Keratinocyte (primary cell): ENCODE measurements around the gene NEU4. TPM values are rescaled to one million over a fixed set of nuclear protein-coding genes. Genes with fewer than 3 reads are reported as not detected.

Experiments used
- DNase-seq: peaks from one replicate; pipeline ENCODE4 v3.0.0-alpha.2; 2011; ENCODE audit warnings: low read depth, missing footprints, low spot score
- FAIRE-seq: peaks from 2 replicates; lab custom pipeline; 2011; peaks lifted over from hg19 to GRCh38; lab: Jason Lieb, UNC
- H2AFZ ChIP-seq: 2 replicates; pipeline ENCODE4 v1.6.0; 2012; ENCODE audit warnings: low read length, control low read depth, inconsistent platforms; ENCODE audit not compliant: control insufficient read depth
- H3K27ac ChIP-seq: 2 replicates; pipeline ENCODE4 v1.5.1; 2011; ENCODE audit warnings: low read length; ENCODE audit not compliant: control insufficient read depth, insufficient read depth
- H3K27me3 ChIP-seq: 3 replicates; pipeline ENCODE4 v1.6.0; 2011; ENCODE audit warnings: low read length; ENCODE audit not compliant: control insufficient read depth, insufficient read depth; ENCODE audit errors: extremely low read depth
- H3K36me3 ChIP-seq, 2 experiments: 2 replicates in 1 of 2; 3 replicates in 1 of 2; pipeline ENCODE4 v1.5.1; 2011; ENCODE audit warnings: low read length in 2 of 2, mild to moderate bottlenecking in 1 of 2; ENCODE audit not compliant: control insufficient read depth in 2 of 2, insufficient read depth in 2 of 2; ENCODE audit errors: extremely low read depth in 1 of 2
- H3K4me1 ChIP-seq: 3 replicates; pipeline ENCODE4 v1.5.1; 2011; ENCODE audit warnings: low read length; ENCODE audit not compliant: control insufficient read depth, insufficient read depth; ENCODE audit errors: extremely low read depth
- H3K4me2 ChIP-seq: 3 replicates; pipeline ENCODE4 v1.6.0; 2011; ENCODE audit warnings: low read depth, low read length; ENCODE audit not compliant: control insufficient read depth, insufficient read depth; ENCODE audit errors: extremely low read depth
- H3K4me3 ChIP-seq, 3 experiments: fragments of 200-600 bp in 1 of 3; sonication (generic) in 1 of 3; 2 replicates in 2 of 3; 3 replicates in 1 of 3; pipeline ENCODE4 v1.5.1; 2011 to 2016; ENCODE audit warnings: low read length in 3 of 3, mild to moderate bottlenecking in 3 of 3, control low read depth in 2 of 3, inconsistent platforms in 1 of 3, low read depth in 1 of 3, mixed read lengths in 1 of 3, mixed run types in 1 of 3, moderate library complexity in 1 of 3; ENCODE audit not compliant: control insufficient read depth in 2 of 3, insufficient read depth in 2 of 3; ENCODE audit errors: extremely low read depth in 1 of 3
- H3K79me2 ChIP-seq: 2 replicates; pipeline ENCODE4 v1.6.0; 2012; ENCODE audit warnings: low read length; ENCODE audit not compliant: control insufficient read depth, insufficient read depth
- H3K9ac ChIP-seq: 3 replicates; pipeline ENCODE4 v1.6.0; 2011; ENCODE audit warnings: low read length; ENCODE audit not compliant: control insufficient read depth, insufficient read depth; ENCODE audit errors: extremely low read depth
- H3K9me1 ChIP-seq: 3 replicates; pipeline ENCODE4 v1.6.0; 2011; ENCODE audit warnings: low read length; ENCODE audit not compliant: control insufficient read depth, insufficient read depth; ENCODE audit errors: extremely low read depth
- H3K9me3 ChIP-seq: 2 replicates; pipeline ENCODE4 v1.5.1; 2012; ENCODE audit warnings: low read depth, low read length; ENCODE audit not compliant: control insufficient read depth
- H4K20me1 ChIP-seq: 3 replicates; pipeline ENCODE4 v1.6.0; 2011; ENCODE audit warnings: low read length; ENCODE audit not compliant: control insufficient read depth, insufficient read depth; ENCODE audit errors: extremely low read depth
- EZH2 ChIP-seq: IDR thresholded peaks from one replicate; pipeline ENCODE4 v1.6.1; 2012; ENCODE audit warnings: inconsistent platforms, mild to moderate bottlenecking, low read length, moderate library complexity
- dilution Hi-C: fragments of 300-500 bp; cut with MboI; formaldehyde crosslinking; loops from one replicate; pipeline ENCODE4 v1.7.0; 2020; ENCODE audit warnings: low sequenced_read_pairs; ENCODE audit not compliant: extremely low pct_ligation_motif_present
- polyA plus RNA-seq, 5 experiments: library from polyadenylated mRNA; depleted of rRNA in 3 of 5; stranded (reverse) in 3 of 5; stranded (forward) in 1 of 5; unstranded in 1 of 5; fragments of >200 nt; gene quantifications; 1 replicate in 1 of 5; 2 replicates in 3 of 5; 3 replicates in 1 of 5; pipeline versions ENCODE4 v1.2.1 to v1.2.3, GENCODE V29; 2011 to 2012; ENCODE audit warnings: missing spikeins in 2 of 5, low read depth in 1 of 5, low replicate concordance in 1 of 5
- TF ChIP-seq, protein P1 (sequence below), 3 experiments: IDR thresholded peaks in 1 of 3; conservative IDR thresholded peaks in 1 of 3; optimal IDR thresholded peaks in 1 of 3; 2 replicates in 2 of 3; 3 replicates in 1 of 3; pipeline versions ENCODE3 to v1.5.1; 2011; ENCODE audit warnings: low read length in 3 of 3, mild to moderate bottlenecking in 3 of 3, moderate library complexity in 2 of 3, control low read depth in 1 of 3, inconsistent platforms in 1 of 3; ENCODE audit not compliant: insufficient read depth in 2 of 3; ENCODE audit errors: extremely low read depth in 1 of 3

Gene NEU4
- polyA plus RNA-seq, 1 donor (not counting 4 experiments of a cell fraction or from before 2014, with no cell fraction given): not detected

DNA sequence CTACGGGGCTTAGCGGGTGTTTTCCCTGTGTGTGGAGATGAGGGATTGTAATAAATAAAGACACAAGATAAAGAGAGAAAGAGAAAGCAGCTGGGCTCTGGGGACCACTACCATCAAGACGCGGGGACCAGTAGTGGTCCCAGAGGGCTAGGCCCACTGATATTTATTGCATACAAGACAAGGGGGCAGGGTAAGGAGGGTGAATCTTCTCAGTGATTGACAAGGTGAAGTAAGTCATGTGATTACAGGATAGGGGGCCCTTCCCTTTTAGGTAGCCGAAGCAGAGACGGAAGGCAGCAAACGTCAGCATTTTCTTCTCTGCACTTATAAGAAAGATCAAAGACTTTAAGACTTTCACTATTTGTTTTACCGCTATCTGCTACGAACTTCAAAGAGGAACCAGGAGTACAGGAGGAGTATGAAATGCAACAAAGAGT, 36.9 kb upstream of the NEU4 start:
- no peaks in the 10 kb centered on the region for H3K9me3 ChIP-seq
- dilution Hi-C loops: no loop called here
- H3K4me1 ChIP-seq: peaks cover 8% of the 10 kb centered on the region
- no peak overlapping the region for H3K9ac ChIP-seq
- H3K36me3 ChIP-seq: no peaks in the 10 kb centered on the region
- no peaks in the 10 kb centered on the region for H4K20me1 ChIP-seq
- DNase-seq (no peak), FAIRE-seq (no peak)
- no peaks in the 10 kb centered on the region for H3K79me2 ChIP-seq
- no peak for TF ChIP-seq EZH2
- TF ChIP-seq, protein P1, sequence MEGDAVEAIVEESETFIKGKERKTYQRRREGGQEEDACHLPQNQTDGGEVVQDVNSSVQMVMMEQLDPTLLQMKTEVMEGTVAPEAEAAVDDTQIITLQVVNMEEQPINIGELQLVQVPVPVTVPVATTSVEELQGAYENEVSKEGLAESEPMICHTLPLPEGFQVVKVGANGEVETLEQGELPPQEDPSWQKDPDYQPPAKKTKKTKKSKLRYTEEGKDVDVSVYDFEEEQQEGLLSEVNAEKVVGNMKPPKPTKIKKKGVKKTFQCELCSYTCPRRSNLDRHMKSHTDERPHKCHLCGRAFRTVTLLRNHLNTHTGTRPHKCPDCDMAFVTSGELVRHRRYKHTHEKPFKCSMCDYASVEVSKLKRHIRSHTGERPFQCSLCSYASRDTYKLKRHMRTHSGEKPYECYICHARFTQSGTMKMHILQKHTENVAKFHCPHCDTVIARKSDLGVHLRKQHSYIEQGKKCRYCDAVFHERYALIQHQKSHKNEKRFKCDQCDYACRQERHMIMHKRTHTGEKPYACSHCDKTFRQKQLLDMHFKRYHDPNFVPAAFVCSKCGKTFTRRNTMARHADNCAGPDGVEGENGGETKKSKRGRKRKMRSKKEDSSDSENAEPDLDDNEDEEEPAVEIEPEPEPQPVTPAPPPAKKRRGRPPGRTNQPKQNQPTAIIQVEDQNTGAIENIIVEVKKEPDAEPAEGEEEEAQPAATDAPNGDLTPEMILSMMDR (optimal IDR thresholded peaks at IDR 0.05 in 1 of 3, IDR thresholded peaks at IDR 0.05 in 1 of 3, conservative IDR thresholded peaks at IDR 0.05 in 1 of 3; ENCODE audit: extremely low read depth in 1 of 3, insufficient read depth in 2 of 3, low read length in 3 of 3): no peak
- no peak overlapping the region for H3K4me2 ChIP-seq
- H2AFZ ChIP-seq: no peak overlapping the region
- no peak overlapping the region for H3K4me3 ChIP-seq
- H3K9me1 ChIP-seq: no peaks in the 10 kb centered on the region
- no peak overlapping the region for H3K27ac ChIP-seq
- H3K27me3 ChIP-seq: peaks cover 48% of the 10 kb centered on the region

DNA sequence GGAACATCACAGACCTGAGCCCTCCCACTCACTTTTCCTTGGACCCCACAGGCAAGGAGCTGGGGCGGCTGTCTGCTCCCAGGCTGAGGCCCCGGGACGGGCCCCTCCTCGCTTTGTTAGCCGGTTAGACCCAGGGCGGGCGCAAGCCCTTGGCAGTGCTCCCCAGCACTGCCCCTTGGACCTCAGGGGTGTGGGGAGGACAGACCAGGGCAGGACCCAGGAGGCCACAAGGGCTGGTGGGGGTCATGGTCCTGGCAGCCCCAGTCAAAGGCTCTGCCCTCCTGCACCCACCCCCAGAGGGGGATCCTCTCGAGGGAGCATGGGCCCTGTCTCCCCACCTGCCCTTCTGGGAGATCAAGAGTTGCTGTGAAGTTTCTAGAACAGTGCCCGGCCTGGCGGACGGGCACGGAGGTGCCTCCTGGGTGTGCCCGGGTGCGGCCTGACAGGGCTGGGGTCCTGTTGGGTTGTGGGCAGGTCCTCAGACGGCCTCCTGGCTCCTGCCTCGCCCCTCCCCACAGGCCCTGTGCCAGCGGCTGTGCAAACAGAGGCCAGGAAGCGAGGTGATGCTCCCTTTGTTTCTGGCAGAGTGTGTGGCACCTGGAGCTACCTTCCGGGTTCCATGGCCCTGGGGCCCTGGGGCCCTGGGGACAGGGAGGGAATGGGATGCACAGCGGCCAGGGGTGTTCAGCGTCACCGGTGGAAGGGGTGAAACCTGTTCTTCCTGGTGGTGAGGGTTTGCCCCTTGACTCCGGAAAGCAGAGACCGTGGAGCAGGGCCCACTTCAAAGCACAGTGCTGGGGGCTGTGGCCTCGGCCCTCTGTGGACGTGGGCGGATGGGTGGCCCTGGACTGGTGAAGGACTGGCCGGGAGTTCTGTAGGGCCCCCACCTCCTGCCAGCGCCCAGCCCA, 35.2 kb upstream of the NEU4 start:
- H2AFZ ChIP-seq: no peak overlapping the region
- no peak for DNase-seq
- no peaks in the 10 kb centered on the region for H3K36me3 ChIP-seq
- dilution Hi-C loops: no loop called here
- no peak overlapping the region for H3K9ac ChIP-seq
- no peak overlapping the region for H3K4me3 ChIP-seq
- no peak for FAIRE-seq
- H3K27ac ChIP-seq: no peak overlapping the region
- no peaks in the 10 kb centered on the region for H3K9me1 ChIP-seq
- no peaks in the 10 kb centered on the region for H3K79me2 ChIP-seq
- no peak overlapping the region for H3K4me2 ChIP-seq
- no peaks in the 10 kb centered on the region for H4K20me1 ChIP-seq
- TF ChIP-seq, protein P1 (optimal IDR thresholded peaks at IDR 0.05 in 1 of 3, IDR thresholded peaks at IDR 0.05 in 1 of 3, conservative IDR thresholded peaks at IDR 0.05 in 1 of 3; ENCODE audit: extremely low read depth in 1 of 3, insufficient read depth in 2 of 3, low read length in 3 of 3): no peak
- no peak for TF ChIP-seq EZH2
- H3K9me3 ChIP-seq: no peaks in the 10 kb centered on the region
- H3K4me1 ChIP-seq: peaks cover 13% of the 10 kb centered on the region
- H3K27me3 ChIP-seq: peaks cover 52% of the 10 kb centered on the region
